ENCODE data around the gene ADGRL3. TPM values are rescaled to one million over a fixed set of nuclear protein-coding genes. Genes with fewer than 3 reads are reported as not detected.

ADGRL3 gene
- total and polyA plus RNA-seq, 7 donors = under 0.01 to 11.9 (median 5.4) TPM

DNA sequence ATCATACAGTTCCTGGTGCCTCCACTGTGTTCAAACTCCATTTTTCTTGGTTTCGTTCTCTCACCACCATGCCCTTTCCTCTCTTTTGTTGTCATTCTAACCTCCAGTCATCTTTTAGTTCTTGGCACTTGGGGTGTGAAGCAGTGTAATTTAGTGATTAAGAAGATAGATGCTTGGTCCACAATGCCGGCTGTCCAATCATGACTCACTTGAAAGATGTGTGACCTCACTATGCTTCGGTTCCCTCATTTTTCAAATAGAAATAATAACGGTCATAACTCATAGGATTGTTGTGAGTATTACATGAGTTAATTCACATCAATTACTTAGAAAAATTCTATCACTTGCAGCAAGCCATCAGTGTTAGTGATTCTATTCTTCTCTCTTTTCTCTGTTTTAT lies 327.8 kb downstream of the ADGRL3 start:
- Histone ChIP-seq H3K4me1 (no peaks in the 10 kb centered on the region), H3K9me3 (no peaks in the 10 kb centered on the region), H3K27ac (no peak overlapping the region), H3K4me3 (no peak overlapping the region), H3K36me3 (no peaks in the 10 kb centered on the region), H3K27me3 (no peaks in the 10 kb centered on the region)
- DNase-seq = no peak
- intact Hi-C loops (cut with DNase I) = no loop called here
- WGBS, 2 donors = 93 to 94% methylated on average over 4 of the region's 4 CpGs
- no peak for TF ChIP-seq EP300 (IDR thresholded peaks at IDR 0.05)
- TF ChIP-seq CTCF (IDR thresholded peaks at IDR 0.05) = no peak
- TF ChIP-seq POLR2A (IDR thresholded peaks at IDR 0.05) = no peak
- TF ChIP-seq POLR2AphosphoS5 (IDR thresholded peaks at IDR 0.05) = no peak

DNA sequence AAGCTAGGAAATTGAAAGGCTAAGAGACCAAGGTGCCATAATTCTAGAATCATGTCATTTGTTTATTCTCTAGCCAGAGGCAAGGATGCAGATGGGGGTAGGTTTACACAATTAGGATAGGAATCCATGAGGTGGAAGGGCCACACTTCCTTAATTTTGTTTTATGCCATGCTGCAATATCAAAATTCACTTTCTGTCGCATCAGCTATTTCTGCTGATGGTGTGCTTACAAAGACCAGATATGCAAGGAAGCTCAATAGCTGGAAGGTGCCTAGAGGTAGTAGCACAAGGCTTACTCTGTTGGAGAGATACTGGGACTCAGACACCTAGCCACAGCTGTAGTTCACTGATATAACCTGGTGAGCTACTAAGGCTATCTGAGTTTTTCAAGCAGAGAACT lies 328.5 kb downstream of the ADGRL3 start:
- Histone ChIP-seq H3K4me3 (no peak overlapping the region), H3K36me3 (no peaks in the 10 kb centered on the region), H3K27me3 (no peaks in the 10 kb centered on the region), H3K27ac (no peak overlapping the region), H3K9me3 (no peaks in the 10 kb centered on the region), H3K4me1 (no peaks in the 10 kb centered on the region)
- 97 to 98% methylated on average over 1 of the region's 1 CpG for WGBS, 2 donors
- no peak for DNase-seq
- no peak for TF ChIP-seq EP300 (IDR thresholded peaks at IDR 0.05)
- no peak for TF ChIP-seq POLR2AphosphoS5 (IDR thresholded peaks at IDR 0.05)
- TF ChIP-seq CTCF (IDR thresholded peaks at IDR 0.05) = no peak
- no peak for TF ChIP-seq POLR2A (IDR thresholded peaks at IDR 0.05)
- intact Hi-C loops (cut with DNase I) = no loop called here

GRCh38 chr4:61531188-61531587 lies 331.1 kb downstream of the ADGRL3 start:
- no peaks in the 10 kb centered on the region for H3K27me3 ChIP-seq
- TF ChIP-seq POLR2A (IDR thresholded peaks at IDR 0.05) = no peak
- TF ChIP-seq CTCF (IDR thresholded peaks at IDR 0.05) = no peak
- TF ChIP-seq POLR2AphosphoS5 (IDR thresholded peaks at IDR 0.05) = no peak
- intact Hi-C loops (cut with DNase I) = no loop called here

GRCh38 chr4:61532336-61533000 lies 332.3 kb downstream of the ADGRL3 start:
- no peak for TF ChIP-seq EP300 (IDR thresholded peaks at IDR 0.05)
- no peak for TF ChIP-seq CTCF (IDR thresholded peaks at IDR 0.05)
- no peak for TF ChIP-seq POLR2AphosphoS5 (IDR thresholded peaks at IDR 0.05)
- no peak for TF ChIP-seq POLR2A (IDR thresholded peaks at IDR 0.05)
- H3K27me3 ChIP-seq = no peaks in the 10 kb centered on the region
- intact Hi-C loops (cut with DNase I) = no loop called here
- H3K27ac ChIP-seq = no peak overlapping the region
- 65 to 67% methylated on average over 14 of the region's 14 CpGs for WGBS, 2 donors
- peaks cover 0 to 2% (median 0%) of the 10 kb centered on the region in 4 donors for H3K9me3 ChIP-seq
- no peak overlapping the region for H3K4me3 ChIP-seq
- no peaks in the 10 kb centered on the region for H3K4me1 ChIP-seq
- no peaks in the 10 kb centered on the region for H3K36me3 ChIP-seq
- no peak for DNase-seq

More at GRCh38 chr4:61531188-61531587, 331.1 kb downstream of the ADGRL3 start:
- no peak overlapping the region for H3K27ac ChIP-seq
- no peaks in the 10 kb centered on the region for H3K36me3 ChIP-seq
- no peaks in the 10 kb centered on the region for H3K4me1 ChIP-seq
- H3K4me3 ChIP-seq = no peak overlapping the region
- WGBS, 2 donors = 89 to 90% methylated on average over 5 of the region's 5 CpGs
- peaks cover 0 to 2% (median 0%) of the 10 kb centered on the region in 4 donors for H3K9me3 ChIP-seq
- DNase-seq = no peak

DNA sequence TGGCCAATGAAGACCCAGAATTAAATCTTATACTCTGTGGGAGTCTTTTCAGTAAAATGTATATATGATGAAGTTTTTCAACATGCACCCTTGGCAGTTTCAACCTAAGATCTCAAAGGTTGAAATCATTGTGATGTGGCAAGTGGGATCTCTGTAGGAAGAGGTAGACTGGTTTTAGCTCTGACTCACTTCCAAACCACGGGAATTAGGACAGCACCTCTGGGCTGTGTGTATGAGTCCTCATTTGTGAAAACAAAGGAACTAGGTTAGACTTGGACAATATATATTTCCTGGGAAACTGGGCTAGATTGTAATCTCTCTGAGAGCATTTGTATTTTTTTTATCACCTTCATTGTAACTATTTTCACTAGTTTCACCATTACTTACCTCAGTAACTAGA lies 333.0 kb downstream of the ADGRL3 start:
- no peak for TF ChIP-seq CTCF (IDR thresholded peaks at IDR 0.05)
- TF ChIP-seq POLR2AphosphoS5 (IDR thresholded peaks at IDR 0.05) = no peak
- no peak for TF ChIP-seq POLR2A (IDR thresholded peaks at IDR 0.05)
- no peak for TF ChIP-seq EP300 (IDR thresholded peaks at IDR 0.05)
- H3K36me3 ChIP-seq = no peaks in the 10 kb centered on the region
- 62 to 78% methylated on average over 1 of the region's 1 CpG for WGBS, 2 donors
- no peaks in the 10 kb centered on the region for H3K4me1 ChIP-seq
- no peak overlapping the region for H3K4me3 ChIP-seq
- H3K9me3 ChIP-seq = peaks cover 0 to 2% (median 0%) of the 10 kb centered on the region in 4 donors
- H3K27me3 ChIP-seq = no peaks in the 10 kb centered on the region
- DNase-seq = no peak
- H3K27ac ChIP-seq = no peak overlapping the region
- intact Hi-C loops (cut with DNase I) = no loop called here
